Mammary epithelial cell (primary cell): ENCODE measurements around the gene RNU7-1.

Experiments
- EZH2 ChIP-seq: IDR thresholded peaks from 2 replicates; pipeline ENCODE4 v1.6.1; 2012; ENCODE audit warnings: low read length, inconsistent platforms, borderline replicate concordance
- TF ChIP-seq, protein P1 (sequence below), 2 donors: IDR thresholded peaks in 1 of 2; conservative IDR thresholded peaks in 1 of 2; 2 replicates each; pipeline ENCODE4 v1.5.1; 2011 to 2012; ENCODE audit warnings: inconsistent platforms in 2 of 2, low read length in 2 of 2, mild to moderate bottlenecking in 2 of 2, control low read depth in 1 of 2, low read depth in 1 of 2; ENCODE audit not compliant: insufficient read depth in 1 of 2; ENCODE audit errors: extremely low read depth in 1 of 2

DNA sequence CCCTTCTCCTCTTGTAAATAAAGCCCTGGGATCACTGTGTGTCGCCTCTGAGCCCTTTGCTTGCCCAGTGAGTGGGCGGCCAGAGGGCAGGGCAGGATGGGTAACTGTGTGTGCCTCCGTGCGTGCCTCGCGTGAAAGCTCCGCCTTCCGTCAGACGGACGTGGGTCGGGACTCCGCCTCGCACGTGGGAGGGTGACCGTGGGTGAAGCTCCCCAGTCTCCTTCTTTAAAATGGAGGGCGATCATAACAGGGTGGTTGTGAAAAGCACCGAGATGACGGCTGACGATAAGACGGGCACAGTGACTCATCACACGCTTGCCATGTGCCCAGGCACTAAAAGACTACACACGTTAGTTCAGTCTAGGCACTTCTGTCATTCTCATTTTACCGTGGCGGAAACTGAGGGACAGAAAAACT lies 17.7 kb downstream of the RNU7-1 start:
- TF ChIP-seq, protein P1, sequence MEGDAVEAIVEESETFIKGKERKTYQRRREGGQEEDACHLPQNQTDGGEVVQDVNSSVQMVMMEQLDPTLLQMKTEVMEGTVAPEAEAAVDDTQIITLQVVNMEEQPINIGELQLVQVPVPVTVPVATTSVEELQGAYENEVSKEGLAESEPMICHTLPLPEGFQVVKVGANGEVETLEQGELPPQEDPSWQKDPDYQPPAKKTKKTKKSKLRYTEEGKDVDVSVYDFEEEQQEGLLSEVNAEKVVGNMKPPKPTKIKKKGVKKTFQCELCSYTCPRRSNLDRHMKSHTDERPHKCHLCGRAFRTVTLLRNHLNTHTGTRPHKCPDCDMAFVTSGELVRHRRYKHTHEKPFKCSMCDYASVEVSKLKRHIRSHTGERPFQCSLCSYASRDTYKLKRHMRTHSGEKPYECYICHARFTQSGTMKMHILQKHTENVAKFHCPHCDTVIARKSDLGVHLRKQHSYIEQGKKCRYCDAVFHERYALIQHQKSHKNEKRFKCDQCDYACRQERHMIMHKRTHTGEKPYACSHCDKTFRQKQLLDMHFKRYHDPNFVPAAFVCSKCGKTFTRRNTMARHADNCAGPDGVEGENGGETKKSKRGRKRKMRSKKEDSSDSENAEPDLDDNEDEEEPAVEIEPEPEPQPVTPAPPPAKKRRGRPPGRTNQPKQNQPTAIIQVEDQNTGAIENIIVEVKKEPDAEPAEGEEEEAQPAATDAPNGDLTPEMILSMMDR (conservative IDR thresholded peaks at IDR 0.05 in 1 of 2, IDR thresholded peaks at IDR 0.05 in 1 of 2; ENCODE audit: extremely low read depth in 1 of 2, insufficient read depth in 1 of 2, low read depth in 1 of 2, low read length in 2 of 2), result no peak
- TF ChIP-seq EZH2, result no peak
